Adrenal gland (tissue), 12 donors: Measurements from ENCODE around the gene RTP5. TPM values are rescaled to one million over a fixed set of nuclear protein-coding genes. Genes with fewer than 3 reads are reported as not detected.
"Not testable (repeated sequence)": the region's sequence is repeated elsewhere in the genome, so short reads cannot be mapped to it uniquely, and the experiment has no call there.

Source experiments
- DNase-seq, 7 donors: peaks; one replicate each; pipeline ENCODE4 v3.0.0-alpha.2; 2019 to 2020
- H3K27ac ChIP-seq, 5 donors: fragments of 200-600 bp; sonication (generic) in 4 of 5; 1 replicate in 3 of 5; 2 replicates in 2 of 5; pipeline versions ENCODE4 v1.5.1 to v1.8.0; 2016 to 2020; ENCODE audit warnings: mild to moderate bottlenecking in 1 of 5
- H3K27me3 ChIP-seq: fragments of 200-600 bp; 2 replicates; pipeline ENCODE4 v1.8.0; 2021
- H3K36me3 ChIP-seq, 2 donors: fragments of 200-600 bp; replicated peaks in 1 of 2; 1 replicate in 1 of 2; 2 replicates in 1 of 2; pipeline versions ENCODE4 v1.5.1 to v1.8.0; 2018 to 2022
- H3K4me1 ChIP-seq, 2 donors: fragments of 200-600 bp; replicated peaks in 1 of 2; 1 replicate in 1 of 2; 2 replicates in 1 of 2; pipeline versions ENCODE4 v1.5.1 to v1.8.0; 2018 to 2021
- H3K4me3 ChIP-seq, 4 donors: fragments of 200-600 bp; sonication (generic) in 3 of 4; one replicate each; pipeline ENCODE4 v1.5.1; 2016 to 2018
- H3K9me3 ChIP-seq, 3 donors: fragments of 200-600 bp; sonication (generic) in 1 of 3; replicated peaks in 1 of 3; 1 replicate in 2 of 3; 2 replicates in 1 of 3; pipeline versions ENCODE4 v1.5.1 to v1.8.0; 2016 to 2021
- CTCF ChIP-seq, 6 experiments: fragments of 450-650 bp in 4 of 6; fragments of 200-600 bp in 2 of 6; sonication (generic) in 1 of 6; IDR thresholded peaks; 1 replicate in 5 of 6; 2 replicates in 1 of 6; pipeline versions ENCODE4 v1.5.1 to v1.8.0; 2016 to 2021; ENCODE audit warnings: antibody characterized with exemption in 6 of 6, mild to moderate bottlenecking in 2 of 6, moderate library complexity in 1 of 6
- POLR2A ChIP-seq, 2 donors: fragments of 450-650 bp; IDR thresholded peaks; one replicate each; pipeline ENCODE4 v1.6.1; 2017; ENCODE audit warnings: antibody characterized with exemption in 2 of 2, mild to moderate bottlenecking in 2 of 2, moderate library complexity in 1 of 2
- WGBS, 4 donors: extraction: QIAGEN DNeasy Blood & Tissue Kit in 2 of 4; methylation state at CpG; one replicate each; pipeline versions ENCODE4 v1.1.5 to v1.1.7; 2013 to 2017; 5-methylcytosine and 5-hydroxymethylcytosine counted together
- intact Hi-C, 2 donors: fragments of 100-400 bp; cut with DNase I; formaldehyde crosslinking; loops; one replicate each; pipeline versions ENCODE4 v1.14.1 to v1.15.0; 2022 to 2023
- polyA plus RNA-seq, 3 donors: library from polyadenylated mRNA; stranded (reverse); fragments of 200-250 nt in 2 of 3; fragments of 350-450 nt in 1 of 3; fragmentation: Illumina TruSeq in 1 of 3; extraction: RNeasy Lipid Tissue Mini Kit (QIAGEN cat#74804) in 1 of 3; gene quantifications; one replicate each; pipeline ENCODE4 v1.2.3, GENCODE V29; 2013 to 2014
- total RNA-seq, 9 donors: library from RNA; depleted of rRNA in 4 of 9; stranded (reverse); fragments of >200 nt in 4 of 9; fragments of 120-200 nt in 1 of 9; fragmentation: NEBNext Ultra II Directional in 1 of 9; extraction: Animal tissue kit (Norgen Biotek cat#: 25700) in 1 of 9; gene quantifications; one replicate each; pipeline versions ENCODE4 v1.1.0 to v1.2.4, GENCODE V29; 2013 to 2023
- donor health status: healthy with polysubstance abuse.
- donor health status: Bipolar disorder and iron deficiency.
- donor health status: DM: yes; HTN: yes; CAD: no.
- donor health status: DM: no; HTN: no; CAD: no.
- donor health status: DM: no; HTN: no; CAD: no.
- donor health status: DM: yes; HTN: yes; CAD: no.

RTP5 gene
- total and polyA plus RNA-seq, 12 donors = 0.07 to 0.56 (median 0.11) TPM; not detected in 9

GRCh38 chr2:241822264-241822623, 47.3 kb upstream of the RTP5 start:
- intact Hi-C loops = no loop called here
- no peak overlapping the region for H3K27ac ChIP-seq
- DNase-seq = peak in 1 of 7 donors; percentile 14
- no peak for TF ChIP-seq CTCF (IDR thresholded peaks at IDR 0.05)
- no peaks in the 10 kb centered on the region for H3K9me3 ChIP-seq
- 69 to 81% (median 76%) methylated on average over 12 to 14 of the region's 14 CpGs for WGBS, 4 donors
- H3K4me3 ChIP-seq = peak overlapping the region in 1 of 4 donors; percentile 3
- H3K36me3 ChIP-seq = no peaks in the 10 kb centered on the region
- H3K4me1 ChIP-seq = no peaks in the 10 kb centered on the region
- no peaks in the 10 kb centered on the region for H3K27me3 ChIP-seq

- H3K4me1 ChIP-seq, H3K27ac ChIP-seq, intact Hi-C loops, H3K9me3 ChIP-seq, H3K36me3 ChIP-seq, H3K4me3 ChIP-seq, H3K27me3 ChIP-seq: not testable (repeated sequence)
- WGBS, 4 donors = 88 to 92% (median 90%) methylated on average over 45 of the region's 45 CpGs
- peak in 2 of 7 donors; percentile 17 to 45 for DNase-seq
Measured at GRCh38 chr2:241823531-241824437, 45.7 kb upstream of the RTP5 start.

- Histone ChIP-seq H3K4me1 (no peaks in the 10 kb centered on the region), H3K4me3 (no peak overlapping the region), H3K36me3 (no peaks in the 10 kb centered on the region), H3K27ac (no peak overlapping the region), H3K27me3 (no peaks in the 10 kb centered on the region), H3K9me3 (no peaks in the 10 kb centered on the region)
- WGBS, 4 donors = 72 to 87% (median 79%) methylated on average over 2 of the region's 2 CpGs
- intact Hi-C loops = no loop called here
- TF ChIP-seq CTCF (IDR thresholded peaks at IDR 0.05) = no peak
- no peak for TF ChIP-seq POLR2A (IDR thresholded peaks at IDR 0.05)
- DNase-seq = no peak
Measured at GRCh38 chr2:241827394-241827793, 42.1 kb upstream of the RTP5 start.

GRCh38 chr2:241833101-241833663, 36.3 kb upstream of the RTP5 start:
- no peak overlapping the region for H3K4me3 ChIP-seq
- WGBS, 4 donors = 51 to 53% (median 52%) methylated on average over 13 of the region's 13 CpGs
- H3K36me3 ChIP-seq = no peaks in the 10 kb centered on the region
- H3K4me1 ChIP-seq = no peaks in the 10 kb centered on the region
- TF ChIP-seq CTCF (IDR thresholded peaks at IDR 0.05) = no peak
- TF ChIP-seq POLR2A (IDR thresholded peaks at IDR 0.05) = no peak
- intact Hi-C loops = no loop called here
- no peak overlapping the region for H3K27ac ChIP-seq
- H3K9me3 ChIP-seq = no peaks in the 10 kb centered on the region
- peak in 3 of 7 donors; percentile 11 to 16 (median 11) for DNase-seq
- H3K27me3 ChIP-seq = no peaks in the 10 kb centered on the region

DNA sequence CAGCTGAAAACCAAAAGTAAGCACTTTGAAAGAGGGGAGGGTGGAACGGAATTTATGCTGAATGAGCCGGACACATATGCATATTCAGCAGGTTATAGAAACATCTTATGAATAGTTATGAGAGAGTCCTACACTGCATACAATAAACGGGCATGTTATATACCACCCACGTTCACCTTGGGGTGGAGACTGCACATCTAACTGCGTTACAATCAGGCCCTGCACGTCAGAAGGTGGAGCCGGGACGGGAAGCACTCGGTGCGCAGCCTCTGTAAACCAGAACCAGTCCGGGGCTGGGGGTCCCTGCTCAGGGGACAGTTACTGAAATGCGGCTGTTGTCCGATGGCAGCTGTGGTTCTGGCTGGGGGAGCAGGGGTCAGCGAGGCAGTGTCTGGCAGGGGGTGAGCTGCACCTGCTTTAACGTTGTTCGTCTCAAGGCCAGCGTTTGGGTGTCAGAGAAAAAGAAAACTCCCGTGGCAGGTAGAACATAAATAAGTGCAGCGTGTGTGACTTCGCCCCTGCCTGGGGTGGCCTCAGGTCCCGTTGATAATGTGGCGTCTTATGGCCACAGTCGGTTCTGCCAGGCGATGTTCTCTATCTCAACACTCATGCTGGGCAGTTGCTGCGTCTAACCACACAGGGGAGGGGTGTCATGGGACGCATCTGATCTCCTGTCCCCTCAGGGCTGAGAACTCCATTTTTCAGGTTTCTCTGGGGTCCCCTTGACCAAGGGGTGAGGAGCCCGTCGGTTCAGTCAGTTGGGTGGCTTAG, 35.6 kb upstream of the RTP5 start:
- intact Hi-C loops, H3K36me3 ChIP-seq, H3K9me3 ChIP-seq, H3K27ac ChIP-seq, H3K4me1 ChIP-seq, H3K4me3 ChIP-seq, H3K27me3 ChIP-seq: not testable (repeated sequence)
- peak in 1 of 7 donors; percentile 8 for DNase-seq
- 79 to 83% (median 80%) methylated on average over 10 to 28 of the region's 28 CpGs for WGBS, 4 donors
